Panc1 (cell line): ENCODE data around the gene SPDYE5.
"Not testable (repeated sequence)": the region's sequence is repeated elsewhere in the genome, so short reads cannot be mapped to it uniquely, and the experiment has no call there.

ENCODE experiments used
- CTCF ChIP-seq: fragments of 450-650 bp; IDR thresholded peaks from 2 replicates; pipeline ENCODE4 v1.5.1; 2017; ENCODE audit warnings: mild to moderate bottlenecking
- POLR2AphosphoS5 ChIP-seq: IDR thresholded peaks from 2 replicates; pipeline ENCODE4 v1.6.1; 2012; ENCODE audit warnings: mild to moderate bottlenecking, low read depth, low read length, moderate library complexity
- REST ChIP-seq, 2 experiments: IDR thresholded peaks; 2 replicates each; pipeline ENCODE4 v1.6.1; 2011 to 2012; ENCODE audit warnings: low read depth in 2 of 2, control low read depth in 1 of 2, low read length in 1 of 2, mild to moderate bottlenecking in 1 of 2, moderate library complexity in 1 of 2; ENCODE audit not compliant: insufficient read depth in 1 of 2
- SIN3A ChIP-seq: IDR thresholded peaks from 2 replicates; pipeline ENCODE4 v1.6.1; 2012; ENCODE audit warnings: low read depth, mild to moderate bottlenecking, low read length, moderate library complexity, borderline replicate concordance; ENCODE audit not compliant: insufficient read depth

GRCh38 chr7:75485355-75485978, 6.7 kb upstream of the SPDYE5 start:
- TF ChIP-seq CTCF; POLR2AphosphoS5; REST (IDR thresholded peaks at IDR 0.05; ENCODE audit: insufficient read depth in 1 of 2, low read depth in 2 of 2, low read length in 1 of 2); SIN3A: not testable (repeated sequence)
